ENCODE measurements around the gene NUP160. TPM values are rescaled to one million over a fixed set of nuclear protein-coding genes. Genes with fewer than 3 reads are reported as not detected.

The NUP160 gene
- total RNA-seq, 4 donors from 2014 or later: 5.6 to 44.6 (median 22.1) TPM

DNA sequence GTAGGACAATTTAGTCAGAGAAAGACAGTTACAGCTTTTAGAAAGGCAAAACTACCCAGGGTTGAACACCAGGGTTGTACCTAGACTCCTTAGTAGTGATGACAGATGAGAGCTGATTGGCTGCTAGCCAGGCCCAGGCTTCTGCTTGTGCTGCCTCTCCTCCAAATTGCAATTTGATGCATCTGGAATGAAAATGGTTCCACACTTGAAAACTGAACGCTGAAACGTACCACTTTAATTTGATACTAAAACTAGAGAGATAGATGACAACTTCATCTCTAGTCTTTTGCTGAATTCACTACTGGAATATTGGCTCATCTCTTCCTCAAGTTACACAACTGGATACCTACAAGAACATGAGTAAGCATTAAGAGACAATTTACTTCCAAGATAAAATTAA, 61.8 kb downstream of the NUP160 start:
- Histone ChIP-seq H3K4me1 (peaks cover 0 to 13% (median 0%) of the 10 kb centered on the region in 4 donors), H3K9me3 (no peaks in the 10 kb centered on the region), H3K27me3 (no peaks in the 10 kb centered on the region), H3K27ac (no peak overlapping the region), H3K4me3 (no peak overlapping the region), H3K36me3 (peaks cover 0 to 54% (median 25%) of the 10 kb centered on the region in 4 donors)
- 79% methylated on average over 2 of the region's 2 CpGs for whole genome bisulfite sequencing, 2 donors (ENCODE audit: low coverage in 1 of 2)
- TF ChIP-seq POLR2AphosphoS5 (IDR thresholded peaks at IDR 0.05) (no peak), POLR2A (IDR thresholded peaks at IDR 0.05) (no peak), EP300 (IDR thresholded peaks at IDR 0.05; ENCODE audit: low read depth) (no peak)
- TF ChIP-seq, protein P1, sequence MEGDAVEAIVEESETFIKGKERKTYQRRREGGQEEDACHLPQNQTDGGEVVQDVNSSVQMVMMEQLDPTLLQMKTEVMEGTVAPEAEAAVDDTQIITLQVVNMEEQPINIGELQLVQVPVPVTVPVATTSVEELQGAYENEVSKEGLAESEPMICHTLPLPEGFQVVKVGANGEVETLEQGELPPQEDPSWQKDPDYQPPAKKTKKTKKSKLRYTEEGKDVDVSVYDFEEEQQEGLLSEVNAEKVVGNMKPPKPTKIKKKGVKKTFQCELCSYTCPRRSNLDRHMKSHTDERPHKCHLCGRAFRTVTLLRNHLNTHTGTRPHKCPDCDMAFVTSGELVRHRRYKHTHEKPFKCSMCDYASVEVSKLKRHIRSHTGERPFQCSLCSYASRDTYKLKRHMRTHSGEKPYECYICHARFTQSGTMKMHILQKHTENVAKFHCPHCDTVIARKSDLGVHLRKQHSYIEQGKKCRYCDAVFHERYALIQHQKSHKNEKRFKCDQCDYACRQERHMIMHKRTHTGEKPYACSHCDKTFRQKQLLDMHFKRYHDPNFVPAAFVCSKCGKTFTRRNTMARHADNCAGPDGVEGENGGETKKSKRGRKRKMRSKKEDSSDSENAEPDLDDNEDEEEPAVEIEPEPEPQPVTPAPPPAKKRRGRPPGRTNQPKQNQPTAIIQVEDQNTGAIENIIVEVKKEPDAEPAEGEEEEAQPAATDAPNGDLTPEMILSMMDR (IDR thresholded peaks at IDR 0.05): no peak
- in situ Hi-C loops (cut with MboI; ENCODE audit: low pct_ligation_motif_present in 1 of 4, low pct_unique_long_range_greater_than_20kb in 1 of 4, low sequenced_read_pairs in 3 of 4) (no loop called here), intact Hi-C loops (cut with DNase I; ENCODE audit: low total_unique reads) (no loop called here)
- DNase-seq: no peak

DNA sequence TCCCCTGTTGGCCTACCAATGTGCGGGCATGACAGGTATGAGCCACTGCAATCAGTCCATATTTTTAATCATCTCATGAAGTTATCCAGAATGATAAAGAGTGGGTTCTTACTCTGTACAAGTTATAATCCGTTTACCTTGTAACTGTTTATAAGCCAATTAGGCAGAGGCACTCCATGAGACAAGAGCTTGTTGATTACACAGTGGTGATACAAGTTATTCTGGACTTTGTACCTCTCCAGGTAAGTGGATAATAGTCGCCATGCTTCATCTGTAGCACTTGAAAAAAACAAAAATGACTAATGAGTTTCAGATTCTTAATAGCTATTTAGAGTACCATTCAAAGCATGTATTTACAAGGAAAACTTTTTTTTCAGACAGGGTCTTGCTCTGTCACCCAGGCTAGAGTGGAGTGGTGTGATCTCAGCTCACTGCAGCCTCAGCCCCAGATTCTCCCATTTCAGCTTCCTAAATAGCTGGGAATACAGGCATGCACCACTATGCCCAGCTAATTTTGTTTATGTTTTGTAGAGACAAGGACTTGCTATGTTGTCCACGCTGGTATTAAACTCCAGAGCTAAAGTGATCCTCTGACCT, 63.3 kb downstream of the NUP160 start:
- no peak for DNase-seq
- no peak overlapping the region for H3K27ac ChIP-seq
- intact Hi-C loops (cut with DNase I; ENCODE audit: low total_unique reads) (no loop called here), in situ Hi-C loops (cut with MboI; ENCODE audit: low pct_ligation_motif_present in 1 of 4, low pct_unique_long_range_greater_than_20kb in 1 of 4, low sequenced_read_pairs in 3 of 4) (no loop called here)
- no peaks in the 10 kb centered on the region for H3K27me3 ChIP-seq
- no peak overlapping the region for H3K4me3 ChIP-seq
- H3K9me3 ChIP-seq: no peaks in the 10 kb centered on the region
- 19 to 60% methylated on average over 3 to 4 of the region's 4 CpGs for WGBS, 2 donors (ENCODE audit: low coverage in 1 of 2)
- peaks cover 0 to 59% (median 26%) of the 10 kb centered on the region in 4 donors for H3K36me3 ChIP-seq
- H3K4me1 ChIP-seq: peaks cover 0 to 13% (median 0%) of the 10 kb centered on the region in 4 donors
- no peak for TF ChIP-seq POLR2AphosphoS5 (IDR thresholded peaks at IDR 0.05)

DNA sequence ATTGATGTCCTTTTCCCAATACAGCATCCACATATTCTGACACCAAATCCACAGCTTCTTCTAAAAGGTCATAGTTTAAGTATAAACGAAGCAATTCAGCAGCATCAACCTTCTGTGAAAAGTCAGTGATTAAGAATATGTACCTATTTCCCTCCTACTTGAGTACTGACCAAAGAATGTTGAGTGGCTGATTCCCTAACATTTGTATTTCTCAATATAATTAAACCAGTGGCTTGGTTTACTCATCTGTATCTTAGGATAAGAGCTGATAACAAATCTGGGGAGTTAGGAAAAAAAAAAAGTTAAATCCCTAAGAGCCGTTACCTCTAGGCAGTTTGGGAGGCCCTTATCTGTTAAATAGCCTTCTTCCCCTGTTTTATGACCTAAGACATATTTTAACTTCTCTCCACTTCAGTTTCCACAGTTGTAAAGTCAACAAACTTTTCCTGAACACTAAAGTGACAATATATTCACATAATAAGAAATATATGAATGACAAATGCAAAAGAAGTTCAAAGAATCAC, 65.0 kb downstream of the NUP160 start:
- WGBS, 2 donors (ENCODE audit: low coverage in 1 of 2): 42 to 64% methylated on average over 2 of the region's 2 CpGs
- no peak overlapping the region for H3K4me3 ChIP-seq
- no peak for TF ChIP-seq POLR2A (IDR thresholded peaks at IDR 0.05)
- TF ChIP-seq, protein P1 (IDR thresholded peaks at IDR 0.05): no peak
- no peak for TF ChIP-seq POLR2AphosphoS5 (IDR thresholded peaks at IDR 0.05)
- TF ChIP-seq EP300 (IDR thresholded peaks at IDR 0.05; ENCODE audit: low read depth): no peak
- peaks cover 0 to 13% (median 0%) of the 10 kb centered on the region in 4 donors for H3K4me1 ChIP-seq
- no peak for DNase-seq
- H3K27me3 ChIP-seq: no peaks in the 10 kb centered on the region
- intact Hi-C loops (cut with DNase I; ENCODE audit: low total_unique reads): no loop called here
- H3K9me3 ChIP-seq: no peaks in the 10 kb centered on the region
- in situ Hi-C loops (cut with MboI; ENCODE audit: low pct_ligation_motif_present in 1 of 4, low pct_unique_long_range_greater_than_20kb in 1 of 4, low sequenced_read_pairs in 3 of 4): no loop called here
- no peak overlapping the region for H3K27ac ChIP-seq
- H3K36me3 ChIP-seq: peaks cover 0 to 70% (median 31%) of the 10 kb centered on the region in 4 donors

DNA sequence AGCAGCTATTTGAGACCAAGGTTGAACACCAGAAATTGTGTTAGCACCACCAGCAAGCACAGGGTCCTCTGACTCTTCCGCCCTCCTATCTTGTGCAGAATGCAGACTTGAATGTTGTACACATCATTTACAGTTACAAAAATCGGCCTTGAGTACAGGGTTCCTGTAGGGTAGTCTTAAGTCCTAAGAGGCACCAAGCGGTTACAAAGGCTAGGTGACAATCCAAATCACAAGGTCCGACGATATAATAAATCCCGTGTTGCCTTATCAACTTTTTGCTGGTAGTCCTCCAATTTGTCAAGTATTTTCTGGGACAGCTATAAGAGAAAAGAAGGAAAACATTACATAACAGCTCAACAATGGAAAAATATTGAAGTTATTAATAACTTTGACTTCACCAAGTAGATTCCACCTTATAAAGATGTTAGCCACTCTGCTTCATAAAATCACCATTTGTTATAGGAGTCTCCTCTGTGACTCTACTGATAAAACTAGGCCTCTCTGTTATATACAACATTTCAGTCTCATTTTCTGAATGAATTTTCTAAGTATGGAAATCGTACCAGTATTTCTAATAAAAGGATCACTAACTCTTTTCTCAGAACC, 69.2 kb downstream of the NUP160 start:
- WGBS, 2 donors (ENCODE audit: low coverage in 1 of 2): 82 to 90% methylated on average over 7 of the region's 7 CpGs
- no peak overlapping the region for H3K4me3 ChIP-seq
- in situ Hi-C loops (cut with MboI; ENCODE audit: low pct_ligation_motif_present in 1 of 4, low pct_unique_long_range_greater_than_20kb in 1 of 4, low sequenced_read_pairs in 3 of 4): no loop called here
- H3K27ac ChIP-seq: no peak overlapping the region
- intact Hi-C loops (cut with DNase I; ENCODE audit: low total_unique reads): no loop called here
- H3K9me3 ChIP-seq: no peaks in the 10 kb centered on the region
- H3K4me1 ChIP-seq: peaks cover 0 to 3% (median 0%) of the 10 kb centered on the region in 4 donors
- H3K36me3 ChIP-seq: peaks cover 0 to 60% (median 26%) of the 10 kb centered on the region in 4 donors
- no peak for DNase-seq
- TF ChIP-seq, protein P1 (IDR thresholded peaks at IDR 0.05): no peak
- TF ChIP-seq POLR2AphosphoS5 (IDR thresholded peaks at IDR 0.05): no peak
- no peak for TF ChIP-seq EP300 (IDR thresholded peaks at IDR 0.05; ENCODE audit: low read depth)
- TF ChIP-seq POLR2A (IDR thresholded peaks at IDR 0.05): no peak
- no peaks in the 10 kb centered on the region for H3K27me3 ChIP-seq
